ENCODE measurements around the gene CWC27.

The CWC27 gene

GRCh38 chr5:64958757-64959391, 190.1 kb downstream of the CWC27 start:
- no peak for DNase-seq (ENCODE audit: extremely low spot score)
- no peak for TF ChIP-seq NFRKB (IDR thresholded peaks at IDR 0.05)
- no peak for TF ChIP-seq ZNF384 (IDR thresholded peaks at IDR 0.05)
- no peak for TF ChIP-seq L3MBTL2 (conservative IDR thresholded peaks at IDR 0.05)
- TF ChIP-seq ARNT (IDR thresholded peaks at IDR 0.05): no peak
- no peak for TF ChIP-seq TARDBP (IDR thresholded peaks at IDR 0.05)
- CTCF ChIA-PET: no interaction called here
- POLR2A ChIA-PET: no interaction called here

- ChIA-PET CTCF (no interaction called here), POLR2A (no interaction called here)
- DNase-seq (ENCODE audit: extremely low spot score): no peak
- no peak for TF ChIP-seq SP1 (IDR thresholded peaks at IDR 0.05)
- no peak for TF ChIP-seq LEF1 (IDR thresholded peaks at IDR 0.05; ENCODE audit: borderline replicate concordance)
- TF ChIP-seq NFRKB (IDR thresholded peaks at IDR 0.05): no peak
- TF ChIP-seq L3MBTL2 (conservative IDR thresholded peaks at IDR 0.05): no peak
- TF ChIP-seq FOXA1 (IDR thresholded peaks at IDR 0.05): no peak
- TF ChIP-seq PKNOX1 (IDR thresholded peaks at IDR 0.05): no peak
- no peak for TF ChIP-seq ELF4 (IDR thresholded peaks at IDR 0.05)
- no peak for TF ChIP-seq FOXM1 (IDR thresholded peaks at IDR 0.05; ENCODE audit: borderline replicate concordance)
- TF ChIP-seq BHLHE40 (IDR thresholded peaks at IDR 0.05; ENCODE audit: borderline replicate concordance): no peak
- TF ChIP-seq TARDBP (IDR thresholded peaks at IDR 0.05): no peak
- TF ChIP-seq ZNF384 (IDR thresholded peaks at IDR 0.05): no peak
- no peak for TF ChIP-seq CTBP1 (IDR thresholded peaks at IDR 0.05; ENCODE audit: borderline replicate concordance)
- TF ChIP-seq SUZ12 (IDR thresholded peaks at IDR 0.05): no peak
- TF ChIP-seq FOXK2 (IDR thresholded peaks at IDR 0.05): no peak
- TF ChIP-seq HDGF (IDR thresholded peaks at IDR 0.05; ENCODE audit: borderline replicate concordance): no peak
- TF ChIP-seq ARNT (IDR thresholded peaks at IDR 0.05): no peak
Measured at GRCh38 chr5:64963278-64963677, 194.5 kb downstream of the CWC27 start.

- ChIA-PET POLR2A (no interaction called here), CTCF (no interaction called here)
- no peak for TF ChIP-seq HDGF (IDR thresholded peaks at IDR 0.05; ENCODE audit: borderline replicate concordance)
- no peak for TF ChIP-seq NFRKB (IDR thresholded peaks at IDR 0.05)
- TF ChIP-seq FOXM1 (IDR thresholded peaks at IDR 0.05; ENCODE audit: borderline replicate concordance): no peak
- TF ChIP-seq ELF4 (IDR thresholded peaks at IDR 0.05): no peak
- no peak for TF ChIP-seq ARNT (IDR thresholded peaks at IDR 0.05)
- TF ChIP-seq TARDBP (IDR thresholded peaks at IDR 0.05): no peak
- TF ChIP-seq FOXA1 (IDR thresholded peaks at IDR 0.05): no peak
- no peak for TF ChIP-seq L3MBTL2 (conservative IDR thresholded peaks at IDR 0.05)
- TF ChIP-seq ZNF384 (IDR thresholded peaks at IDR 0.05): no peak
- DNase-seq (ENCODE audit: extremely low spot score): no peak
Measured at GRCh38 chr5:64968591-64969110, 199.9 kb downstream of the CWC27 start.

GRCh38 chr5:64969578-64969977, 200.8 kb downstream of the CWC27 start:
- DNase-seq (ENCODE audit: extremely low spot score): no peak
- TF ChIP-seq ELF4 (IDR thresholded peaks at IDR 0.05): no peak
- POLR2A ChIA-PET: no interaction called here
- CTCF ChIA-PET: no interaction called here

- POLR2A ChIA-PET: no interaction called here
- CTCF ChIA-PET: no interaction called here
- TF ChIP-seq ZNF384 (IDR thresholded peaks at IDR 0.05) (no peak), L3MBTL2 (conservative IDR thresholded peaks at IDR 0.05) (no peak), HDGF (IDR thresholded peaks at IDR 0.05; ENCODE audit: borderline replicate concordance) (no peak), FOXM1 (IDR thresholded peaks at IDR 0.05; ENCODE audit: borderline replicate concordance) (no peak), PKNOX1 (IDR thresholded peaks at IDR 0.05) (no peak), ARNT (IDR thresholded peaks at IDR 0.05) (no peak)
- DNase-seq (ENCODE audit: extremely low spot score): no peak
Measured at GRCh38 chr5:64971513-64971912, 202.8 kb downstream of the CWC27 start.

GRCh38 chr5:64971990-64972389, 203.3 kb downstream of the CWC27 start:
- no peak for TF ChIP-seq TARDBP (IDR thresholded peaks at IDR 0.05)
- TF ChIP-seq FOXK2 (IDR thresholded peaks at IDR 0.05): no peak
- no peak for TF ChIP-seq NFRKB (IDR thresholded peaks at IDR 0.05)
- TF ChIP-seq BHLHE40 (IDR thresholded peaks at IDR 0.05; ENCODE audit: borderline replicate concordance): no peak
- TF ChIP-seq HDGF (IDR thresholded peaks at IDR 0.05; ENCODE audit: borderline replicate concordance): no peak
- no peak for TF ChIP-seq CTBP1 (IDR thresholded peaks at IDR 0.05; ENCODE audit: borderline replicate concordance)
- TF ChIP-seq SP1 (IDR thresholded peaks at IDR 0.05): no peak
- TF ChIP-seq ARNT (IDR thresholded peaks at IDR 0.05): no peak
- no peak for TF ChIP-seq ZNF384 (IDR thresholded peaks at IDR 0.05)
- TF ChIP-seq LEF1 (IDR thresholded peaks at IDR 0.05; ENCODE audit: borderline replicate concordance): no peak
- TF ChIP-seq SUZ12 (IDR thresholded peaks at IDR 0.05): no peak
- TF ChIP-seq L3MBTL2 (conservative IDR thresholded peaks at IDR 0.05): no peak
- TF ChIP-seq FOXM1 (IDR thresholded peaks at IDR 0.05; ENCODE audit: borderline replicate concordance): no peak
- no peak for TF ChIP-seq PKNOX1 (IDR thresholded peaks at IDR 0.05)
- no peak for TF ChIP-seq ELF4 (IDR thresholded peaks at IDR 0.05)
- no peak for TF ChIP-seq FOXA1 (IDR thresholded peaks at IDR 0.05)
- ChIA-PET CTCF (no interaction called here), POLR2A (no interaction called here)
- no peak for DNase-seq (ENCODE audit: extremely low spot score)

GRCh38 chr5:64972591-64972990, 203.9 kb downstream of the CWC27 start:
- no peak for DNase-seq (ENCODE audit: extremely low spot score)
- ChIA-PET POLR2A (no interaction called here), CTCF (no interaction called here)
- TF ChIP-seq SP1 (IDR thresholded peaks at IDR 0.05) (no peak), CTBP1 (IDR thresholded peaks at IDR 0.05; ENCODE audit: borderline replicate concordance) (no peak), ZNF384 (IDR thresholded peaks at IDR 0.05) (no peak)

All from HEK293T (cell line).